Measurements from ENCODE around the gene GTF2F2.

Gene GTF2F2

DNA sequence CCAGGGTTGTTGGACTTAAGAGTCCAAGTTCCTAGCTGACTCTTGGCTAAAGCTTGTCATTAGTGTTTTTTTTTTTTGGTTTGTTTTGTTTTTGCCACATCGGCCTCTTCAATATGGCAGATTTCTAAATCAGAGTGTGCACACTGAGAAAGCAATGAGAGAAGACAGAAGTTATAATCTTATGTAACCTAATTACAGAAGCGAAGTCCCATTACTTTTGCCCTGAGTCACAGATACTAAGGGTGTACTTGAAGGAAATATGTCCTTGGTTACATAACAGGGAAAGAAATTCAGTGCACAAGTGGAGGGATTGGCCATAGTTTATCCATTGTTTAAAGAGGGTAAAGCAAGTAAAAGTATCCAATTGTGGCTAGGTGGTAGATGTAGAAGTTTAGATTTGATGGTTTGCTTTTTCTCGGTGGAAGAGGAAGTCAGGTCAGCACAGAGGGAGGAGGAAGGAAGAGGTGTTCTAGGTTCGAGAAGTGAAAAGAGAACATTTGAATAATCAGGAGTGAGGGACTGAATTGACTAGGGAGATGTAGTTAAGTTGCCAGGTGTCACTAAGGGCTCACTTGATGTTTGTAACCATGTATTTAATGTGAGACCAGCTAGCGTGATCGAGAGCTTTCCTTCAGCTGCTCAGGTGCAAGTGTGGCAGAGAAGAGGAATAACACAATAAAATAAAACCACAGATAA lies 12.2 kb downstream of the GTF2F2 start:
- no peak for DNase-seq

GRCh38 chr13:45133396-45134118 lies 13.2 kb downstream of the GTF2F2 start:
- no peak for DNase-seq

GRCh38 chr13:45136741-45137504 lies 16.6 kb downstream of the GTF2F2 start:
- no peak for DNase-seq

GRCh38 chr13:45137526-45137925 lies 17.2 kb downstream of the GTF2F2 start:
- no peak for DNase-seq

GRCh38 chr13:45138282-45138681 lies 18.0 kb downstream of the GTF2F2 start:
- no peak for DNase-seq

DNA sequence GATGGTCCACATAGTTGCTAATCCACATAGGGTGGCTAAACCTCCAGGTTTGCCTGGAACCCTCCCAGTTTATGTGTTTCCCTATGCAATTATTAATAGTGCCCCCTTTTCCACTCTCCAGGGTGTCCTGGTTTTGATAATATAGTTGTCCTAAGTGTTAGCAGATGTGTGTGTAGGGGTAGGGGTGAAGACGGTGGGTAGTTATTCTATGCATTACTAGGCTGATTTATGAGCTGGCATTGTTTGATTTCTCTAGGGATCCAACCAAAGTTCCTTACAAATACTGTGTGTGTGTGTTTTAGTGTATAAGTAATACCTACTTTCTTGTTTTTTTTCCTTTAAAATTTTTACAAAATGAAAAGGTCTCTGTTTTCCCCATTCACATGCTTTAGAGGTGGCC lies 21.1 kb downstream of the GTF2F2 start:
- no peak for DNase-seq

DNA sequence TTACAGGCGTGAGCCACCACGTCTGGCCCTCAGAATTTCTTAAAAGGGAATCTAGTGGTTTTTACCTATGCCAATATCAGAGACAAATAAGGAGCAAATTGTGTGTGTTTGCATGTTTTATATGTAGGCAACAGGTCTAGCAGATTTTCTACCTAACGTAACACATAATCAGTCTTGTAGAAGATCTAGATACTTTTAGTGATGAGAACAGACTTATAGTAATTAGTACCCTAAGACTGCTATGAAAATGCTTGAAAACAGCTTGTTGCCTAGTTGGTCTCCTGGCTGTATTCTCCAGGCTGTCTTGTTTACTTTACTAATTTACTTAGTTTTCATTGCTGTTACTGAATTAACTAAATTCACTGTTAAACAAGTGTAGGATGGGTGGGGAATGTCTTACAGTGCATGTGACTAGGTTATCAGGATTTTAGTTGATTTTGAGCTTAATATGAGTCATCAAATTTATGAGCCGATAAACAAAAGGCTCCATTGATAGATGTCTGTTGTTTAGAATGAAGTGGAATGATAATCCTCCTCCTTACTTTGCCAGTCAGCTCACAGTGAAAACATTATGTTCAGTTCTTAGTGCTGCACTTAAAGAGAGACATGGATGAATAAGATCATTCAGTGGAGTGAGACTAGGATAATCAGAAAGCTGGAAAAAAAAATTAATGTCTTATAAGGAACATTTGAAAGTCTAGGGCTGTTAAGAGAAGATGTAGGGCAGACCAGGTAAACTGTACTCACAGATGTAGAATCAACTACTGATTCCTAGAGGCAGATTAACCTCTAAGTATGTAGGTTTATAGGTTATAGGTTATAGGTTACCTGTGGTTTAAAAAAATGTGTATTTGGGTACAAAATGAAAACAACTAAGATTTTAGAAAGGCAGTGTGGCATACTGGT lies 22.4 kb downstream of the GTF2F2 start:
- no peak for DNase-seq

- DNase-seq = no peak
Measured at GRCh38 chr13:45143346-45143751, 23.0 kb downstream of the GTF2F2 start.

DNA sequence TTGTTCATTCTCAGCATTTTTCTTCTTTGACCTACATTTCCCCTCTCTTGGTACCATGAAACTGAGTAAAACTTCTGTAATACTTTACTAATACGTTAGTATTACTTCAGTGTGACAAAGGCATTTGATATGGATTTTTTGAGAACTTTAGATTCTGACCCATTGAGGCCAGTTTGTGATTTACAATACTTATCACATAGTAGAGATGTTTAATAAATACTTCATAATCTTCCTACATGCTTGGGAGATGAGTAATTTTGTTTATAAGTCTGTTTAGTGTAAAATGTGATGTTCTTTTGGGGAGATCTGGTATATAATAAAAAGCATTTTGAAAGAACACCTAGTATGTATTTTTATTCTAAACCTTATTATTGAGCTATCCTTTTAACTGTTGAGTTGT lies 29.7 kb downstream of the GTF2F2 start:
- DNase-seq = no peak

- DNase-seq = no peak
Measured at GRCh38 chr13:45156565-45157361, 36.5 kb downstream of the GTF2F2 start.

GRCh38 chr13:45162194-45162593 lies 41.9 kb downstream of the GTF2F2 start:
- DNase-seq = no peak

DNA sequence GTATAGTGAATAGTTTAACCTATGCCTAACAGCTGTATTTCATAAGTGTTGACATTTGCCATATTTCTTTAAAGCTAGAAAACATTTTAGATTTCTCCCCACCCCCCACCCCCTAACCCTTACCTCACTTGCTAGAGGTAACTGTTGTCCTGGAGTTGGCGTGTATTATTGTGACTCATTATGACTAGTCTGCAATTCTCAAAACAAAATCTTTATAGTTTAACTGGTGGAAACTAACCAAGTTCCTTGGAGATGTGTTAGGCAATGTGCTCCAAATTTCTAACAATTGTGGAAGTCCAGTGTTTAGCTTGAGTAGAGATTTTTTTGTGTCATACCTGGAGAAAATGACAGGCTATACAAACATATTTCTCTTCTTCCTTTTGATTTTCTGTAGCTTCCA lies 42.5 kb downstream of the GTF2F2 start:
- no peak for DNase-seq

DNA sequence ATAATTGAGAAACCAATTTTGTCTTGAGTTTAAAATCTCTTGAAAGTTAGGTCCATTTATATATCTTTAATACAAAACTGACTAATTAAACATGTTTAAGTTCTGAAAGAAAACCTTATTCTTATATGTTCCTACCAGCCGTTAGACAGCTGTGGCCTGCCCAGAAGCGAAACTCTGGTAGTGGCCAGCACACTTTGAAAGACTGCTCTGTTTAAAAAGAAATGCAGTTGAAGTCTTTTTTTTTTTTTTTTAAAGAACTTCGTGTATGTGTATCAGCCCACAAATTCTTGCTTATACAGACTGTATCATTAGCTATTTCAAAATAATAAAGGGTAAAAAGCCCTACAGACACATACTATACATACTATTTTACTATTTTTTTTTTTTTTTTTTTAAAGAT lies 46.5 kb downstream of the GTF2F2 start:
- no peak for DNase-seq

DNA sequence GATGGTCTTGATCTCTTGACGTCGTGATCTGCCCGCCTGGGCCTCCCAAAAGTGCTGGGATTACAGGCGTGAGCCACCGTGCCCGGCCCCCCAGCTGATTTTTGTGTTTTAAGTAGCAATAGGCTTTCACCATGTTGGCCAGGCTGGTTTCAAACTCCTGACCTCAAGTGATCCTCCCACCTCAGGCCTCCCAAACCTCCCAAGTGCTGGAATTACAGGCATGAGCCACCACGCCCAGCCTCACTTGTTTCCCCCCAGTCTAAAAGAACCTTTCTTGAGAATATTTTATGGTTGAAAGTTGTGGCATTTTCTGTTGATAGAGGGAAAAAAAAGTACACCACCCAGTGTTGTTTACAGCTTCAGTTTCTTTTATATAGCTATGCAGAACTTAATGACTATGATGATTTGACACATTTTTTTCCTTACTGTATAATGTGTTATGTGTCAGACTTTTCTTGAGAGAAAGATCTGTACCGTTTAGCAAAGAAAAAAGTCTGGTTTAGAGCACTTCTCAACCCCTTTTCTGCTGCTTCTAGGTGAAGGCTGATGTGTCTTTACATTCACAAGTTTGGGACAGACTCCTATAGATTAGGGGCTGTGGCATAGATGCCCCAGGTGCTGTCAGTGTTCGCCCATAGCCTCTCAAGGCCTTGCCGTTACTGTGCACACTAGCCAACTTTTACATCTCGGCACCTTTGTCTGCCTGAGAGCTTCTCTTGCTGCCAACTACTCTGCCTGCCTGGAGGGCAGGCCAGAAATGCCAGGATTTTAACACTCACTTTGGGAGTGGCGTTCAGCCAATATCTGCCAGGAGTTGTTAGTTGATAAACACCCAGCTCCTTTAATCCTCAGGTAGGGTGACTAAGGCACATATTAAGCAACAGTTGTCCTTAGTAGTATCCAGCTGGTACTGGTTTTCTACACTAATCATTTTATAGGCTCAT lies 47.6 kb downstream of the GTF2F2 start:
- no peak for DNase-seq

DNA sequence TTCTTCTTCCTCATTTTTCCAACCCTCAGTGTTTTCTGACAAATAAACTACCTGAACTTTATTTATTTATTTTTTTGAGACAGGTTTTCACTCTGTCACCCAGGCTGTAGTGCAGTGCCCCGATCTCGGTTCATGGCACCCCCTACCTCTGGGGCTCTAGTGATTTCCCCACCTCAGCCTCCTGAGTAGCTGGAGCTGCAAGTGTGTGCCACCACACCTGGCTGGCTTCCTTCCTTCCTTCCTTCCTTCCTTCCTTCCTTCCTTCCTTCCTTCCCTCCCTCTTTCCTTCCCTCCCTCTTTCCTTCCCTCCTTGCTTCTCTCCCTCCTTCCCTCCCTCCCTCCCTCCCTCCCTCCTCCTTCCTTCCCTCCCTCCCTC lies 48.2 kb downstream of the GTF2F2 start:
- no peak for DNase-seq

DNA sequence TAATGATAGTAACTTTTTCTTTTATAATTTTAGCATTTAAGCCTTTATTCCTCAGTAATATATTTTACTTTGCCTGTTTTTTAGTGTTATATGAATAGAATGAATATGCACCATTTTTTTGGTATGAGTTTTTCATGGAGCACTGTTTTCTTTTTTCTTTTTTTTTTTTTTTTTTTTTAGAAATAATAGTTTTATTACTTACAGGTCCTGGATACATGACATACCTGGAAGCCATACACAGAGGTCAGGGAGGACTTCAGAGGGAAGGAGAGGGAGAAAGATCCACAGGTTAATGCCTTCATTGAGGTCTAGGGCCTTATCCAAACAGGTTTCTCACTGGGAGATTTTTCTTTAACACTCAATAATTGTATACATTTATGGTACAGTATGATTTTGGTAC lies 54.2 kb downstream of the GTF2F2 start:
- DNase-seq = no peak

GRCh38 chr13:45178349-45179162 lies 58.2 kb downstream of the GTF2F2 start:
- DNase-seq = no peak

GRCh38 chr13:45179428-45179827 lies 59.1 kb downstream of the GTF2F2 start:
- DNase-seq = no peak

- DNase-seq = no peak
Measured at GRCh38 chr13:45180303-45180702, 60.0 kb downstream of the GTF2F2 start.
